RWPE1 (cell line): ENCODE results near the gene AGPAT4.

Experiments
- CTCF ChIA-PET: fragments of 350-600 bp; sonication (Branson Sonifier 250); formaldehyde crosslinking; extraction: SDS; loops from one replicate; lab custom pipeline; 2021; lab: Yijun Ruan, JAX
- POLR2A ChIA-PET: fragments of 400-600 bp; formaldehyde crosslinking; extraction: SDS; loops from one replicate; lab custom pipeline; 2020; ENCODE audit warnings: antibody characterized with exemption; ENCODE audit not compliant: low non-redundant PET; lab: Yijun Ruan, JAX
- DNase-seq: peaks from one replicate; pipeline ENCODE4 v3.0.0; 2012; ENCODE audit warnings: low spot score
- H3K27ac ChIP-seq: fragments of 450-650 bp; 2 replicates; pipeline ENCODE4 v1.5.1; 2017
- CTCF ChIP-seq: fragments of 450-650 bp; conservative IDR thresholded peaks from 2 replicates; pipeline ENCODE4 v1.5.1; 2017; ENCODE audit warnings: low read depth, mild to moderate bottlenecking

AGPAT4 gene

DNA sequence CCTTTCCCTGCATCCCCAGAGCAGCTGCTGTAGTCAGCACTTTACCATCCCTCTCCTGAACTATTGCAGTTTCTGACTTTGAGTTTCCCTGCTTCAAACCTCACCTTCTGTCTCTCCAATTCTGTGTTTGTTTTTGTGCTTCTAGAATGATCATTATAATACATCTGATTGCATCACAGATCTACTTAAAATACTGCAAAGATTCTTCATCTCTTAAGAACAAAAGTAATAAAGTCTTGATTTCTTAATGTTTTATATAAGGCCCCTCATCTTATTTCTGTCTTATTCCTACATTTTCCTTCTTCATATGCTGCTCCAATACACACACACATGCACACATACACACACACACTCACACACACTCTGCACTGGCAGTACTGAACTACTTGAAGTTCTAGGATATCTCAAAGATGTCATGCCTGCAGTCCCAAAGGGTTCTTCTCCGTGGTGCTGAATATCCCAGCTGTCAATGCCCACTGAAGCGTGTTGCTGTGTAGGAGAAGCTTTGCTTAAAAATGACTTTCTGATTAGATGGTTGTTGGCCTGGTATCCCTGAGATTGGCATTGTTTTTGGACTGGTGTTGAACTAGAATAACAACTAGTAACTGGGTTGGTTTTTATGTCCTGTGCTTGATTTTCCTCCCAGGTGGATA is 185.1 kb downstream of the AGPAT4 start:
- TF ChIP-seq CTCF = no peak
- DNase-seq = no peak
- no peak overlapping the region for H3K27ac ChIP-seq
- CTCF ChIA-PET = interaction anchor here (0.7 kb wide), 1 partner anchor 356 kb away, joined by 3 read pairs; no protein-coding TSS in a partner anchor
- POLR2A ChIA-PET = no interaction called here

GRCh38 chr6:161085246-161085645 is 188.6 kb downstream of the AGPAT4 start:
- TF ChIP-seq CTCF = no peak
- CTCF ChIA-PET = no interaction called here
- POLR2A ChIA-PET = no interaction called here
- DNase-seq = no peak
- no peak overlapping the region for H3K27ac ChIP-seq

DNA sequence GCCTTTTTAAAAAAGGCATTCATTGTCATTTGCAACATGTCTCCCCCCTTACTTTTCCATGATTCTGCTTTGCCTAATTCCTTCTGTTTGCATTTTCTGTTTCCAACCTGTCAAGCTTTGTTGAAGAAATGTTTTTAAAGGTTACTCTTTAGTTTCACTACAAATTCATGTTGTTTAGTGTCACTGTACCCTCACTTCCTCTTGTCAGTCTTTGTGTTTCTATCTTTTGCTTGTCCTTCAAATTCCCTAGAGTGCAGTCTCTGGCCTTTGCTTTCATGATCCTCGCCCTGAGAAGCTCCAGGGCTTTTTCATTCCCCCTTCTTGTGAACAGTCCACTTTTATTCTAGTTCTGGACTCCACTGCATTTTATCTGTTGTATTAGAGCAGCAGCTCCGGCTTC is 191.6 kb downstream of the AGPAT4 start:
- DNase-seq = no peak
- TF ChIP-seq CTCF = no peak
- ChIA-PET CTCF (no interaction called here), POLR2A (no interaction called here)
- H3K27ac ChIP-seq = no peak overlapping the region

DNA sequence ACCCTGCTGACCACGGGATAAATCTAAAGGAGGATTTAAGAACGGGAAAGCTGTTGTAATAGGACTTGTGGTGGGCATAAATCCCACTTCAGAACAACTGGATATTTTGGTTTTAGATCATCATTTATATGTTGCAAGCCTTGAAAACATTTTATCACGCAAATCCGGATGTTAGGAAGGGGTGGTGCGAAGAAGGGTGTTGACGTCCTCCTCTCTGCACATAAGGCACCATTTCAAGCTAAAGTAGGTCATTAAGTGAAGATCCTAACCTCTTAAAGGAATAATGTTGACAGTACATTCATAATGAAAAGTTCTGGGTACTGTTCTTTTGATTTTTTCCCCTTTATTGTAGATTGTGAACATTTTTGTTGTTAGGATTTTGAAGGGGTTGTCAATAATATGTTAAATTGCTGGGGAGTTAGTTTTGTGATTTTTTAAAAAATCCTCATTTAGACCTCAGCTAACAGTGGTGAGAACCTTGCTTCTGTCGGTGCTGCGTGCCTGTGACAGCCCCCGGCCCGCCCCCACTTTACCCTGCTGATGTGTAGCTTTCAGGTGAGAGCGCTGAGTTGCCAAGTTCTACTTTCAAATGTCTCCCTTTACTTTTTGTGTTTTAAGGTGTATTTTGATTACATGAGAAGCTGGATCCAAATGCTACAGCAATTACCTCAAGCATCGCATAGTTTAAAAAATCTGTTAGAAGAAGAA is 193.4 kb downstream of the AGPAT4 start:
- ChIA-PET CTCF (interaction anchor here (0.8 kb wide), 1 partner anchor 292 kb away, joined by 3 read pairs; no protein-coding TSS in a partner anchor), POLR2A (no interaction called here)
- no peak for DNase-seq
- no peak for TF ChIP-seq CTCF
- H3K27ac ChIP-seq = no peak overlapping the region
